Smooth muscle cell (in vitro differentiated cells): ENCODE results near the gene TMEM178B. TPM values are rescaled to one million over a fixed set of nuclear protein-coding genes. Genes with fewer than 3 reads are reported as not detected.

Experiments
- DNase-seq: peaks from one replicate; lab custom pipeline; 2025; ENCODE audit not compliant: unreplicated experiment; lab: John Stamatoyannopoulos, UW
- H2AFZ ChIP-seq: fragments of 200-600 bp; sonication (generic); 2 replicates; pipeline ENCODE4 v1.6.0; 2016; ENCODE audit warnings: antibody characterized with exemption, low read depth, mild to moderate bottlenecking
- H3F3A ChIP-seq: fragments of 200-600 bp; sonication (generic); 2 replicates; pipeline ENCODE4 v1.6.0; 2017; ENCODE audit warnings: antibody characterized with exemption, low read depth
- H3K27ac ChIP-seq: fragments of 200-600 bp; sonication (generic); 2 replicates; pipeline ENCODE4 v1.5.1; 2016; ENCODE audit warnings: low read depth, mild to moderate bottlenecking
- H3K27me3 ChIP-seq: fragments of 200-600 bp; sonication (generic); 2 replicates; pipeline ENCODE4 v1.6.1; 2016; ENCODE audit warnings: low read depth, mild to moderate bottlenecking
- H3K36me3 ChIP-seq: fragments of 200-600 bp; sonication (generic); 2 replicates; pipeline ENCODE4 v1.5.1; 2016; ENCODE audit warnings: low read depth
- H3K4me1 ChIP-seq: fragments of 200-600 bp; sonication (generic); 2 replicates; pipeline ENCODE4 v1.5.1; 2016; ENCODE audit warnings: low read depth
- H3K4me2 ChIP-seq: fragments of 200-600 bp; sonication (generic); 2 replicates; pipeline ENCODE4 v1.6.0; 2016; ENCODE audit warnings: mild to moderate bottlenecking
- H3K4me3 ChIP-seq: fragments of 200-600 bp; sonication (generic); 2 replicates; pipeline ENCODE4 v1.5.1; 2016; ENCODE audit warnings: mild to moderate bottlenecking
- H3K79me2 ChIP-seq: fragments of 200-600 bp; sonication (generic); 2 replicates; pipeline ENCODE4 v1.6.0; 2016; ENCODE audit warnings: low read depth, mild to moderate bottlenecking
- H3K9ac ChIP-seq: fragments of 200-600 bp; sonication (generic); 2 replicates; pipeline ENCODE4 v1.6.0; 2016; ENCODE audit warnings: low read depth
- H3K9me3 ChIP-seq: fragments of 200-600 bp; sonication (generic); replicated peaks from 2 replicates; pipeline ENCODE4 v1.5.1; 2016; ENCODE audit warnings: low read depth
- H4K20me1 ChIP-seq: fragments of 200-600 bp; sonication (generic); 2 replicates; pipeline ENCODE4 v1.6.0; 2016; ENCODE audit warnings: low read depth
- CTCF ChIP-seq: fragments of 200-600 bp; sonication (generic); IDR thresholded peaks from 2 replicates; pipeline ENCODE4 v1.5.1; 2017; ENCODE audit warnings: borderline replicate concordance, mild to moderate bottlenecking, antibody characterized with exemption; ENCODE audit not compliant: insufficient read depth, poor library complexity, severe bottlenecking
- WGBS: methylation state at CpG from one replicate; pipeline ENCODE4 v1.1.7; 2016; ENCODE audit warnings: low lambda C conversion rate; 5-methylcytosine and 5-hydroxymethylcytosine counted together
- polyA plus RNA-seq: library from polyadenylated mRNA; unstranded; fragments of >200 nt; fragmentation: Nextera tagmentation; extraction: Ambion mirVana; gene quantifications from 2 replicates; pipeline ENCODE4 v1.2.1, GENCODE V29; 2016
- total RNA-seq: library from RNA; depleted of rRNA; stranded (reverse); fragments of >200 nt; gene quantifications from 2 replicates; pipeline ENCODE4 v1.2.3, GENCODE V29; 2014

The TMEM178B gene
- total and polyA plus RNA-seq, 2 experiments from 2014 or later: 0.72 TPM; not detected in 1

- Histone ChIP-seq H3K4me2 (no peak overlapping the region), H3K4me3 (no peak overlapping the region), H3K79me2 (no peaks in the 10 kb centered on the region), H2AFZ (no peak overlapping the region), H3K9me3 (no peaks in the 10 kb centered on the region), H3K27ac (no peak overlapping the region), H3F3A (no peaks in the 10 kb centered on the region), H3K4me1 (no peaks in the 10 kb centered on the region), H3K36me3 (no peaks in the 10 kb centered on the region), H4K20me1 (no peaks in the 10 kb centered on the region), H3K9ac (no peak overlapping the region), H3K27me3 (no peaks in the 10 kb centered on the region)
- WGBS: 81% methylated on average over 2 of the region's 2 CpGs
- no peak for TF ChIP-seq CTCF
- DNase-seq: no peak
Measured at GRCh38 chr7:141312395-141312794, 238.5 kb downstream of the TMEM178B start.

GRCh38 chr7:141312828-141313521 lies 239.1 kb downstream of the TMEM178B start:
- Histone ChIP-seq H2AFZ (no peak overlapping the region), H3K9ac (no peak overlapping the region), H4K20me1 (no peaks in the 10 kb centered on the region), H3K4me1 (no peaks in the 10 kb centered on the region), H3K27me3 (no peaks in the 10 kb centered on the region), H3K36me3 (no peaks in the 10 kb centered on the region), H3K27ac (no peak overlapping the region), H3F3A (no peaks in the 10 kb centered on the region), H3K4me2 (no peak overlapping the region), H3K4me3 (no peak overlapping the region), H3K79me2 (no peaks in the 10 kb centered on the region), H3K9me3 (no peaks in the 10 kb centered on the region)
- WGBS: 64% methylated on average over 2 of the region's 2 CpGs
- TF ChIP-seq CTCF: no peak
- no peak for DNase-seq

GRCh38 chr7:141313896-141314295 lies 240.0 kb downstream of the TMEM178B start:
- H3K27ac ChIP-seq: no peak overlapping the region
- no peaks in the 10 kb centered on the region for H3K27me3 ChIP-seq
- H3K4me2 ChIP-seq: no peak overlapping the region
- WGBS: 87% methylated on average over 5 of the region's 5 CpGs
- TF ChIP-seq CTCF: no peak
- no peaks in the 10 kb centered on the region for H3K4me1 ChIP-seq
- H2AFZ ChIP-seq: no peak overlapping the region
- no peaks in the 10 kb centered on the region for H3K79me2 ChIP-seq
- H4K20me1 ChIP-seq: no peaks in the 10 kb centered on the region
- H3K36me3 ChIP-seq: no peaks in the 10 kb centered on the region
- no peak overlapping the region for H3K4me3 ChIP-seq
- H3F3A ChIP-seq: no peaks in the 10 kb centered on the region
- H3K9me3 ChIP-seq: no peaks in the 10 kb centered on the region
- no peak for DNase-seq
- H3K9ac ChIP-seq: no peak overlapping the region

GRCh38 chr7:141317033-141317585 lies 243.2 kb downstream of the TMEM178B start:
- WGBS: 94% methylated on average over 3 of the region's 3 CpGs
- Histone ChIP-seq H3K36me3 (no peaks in the 10 kb centered on the region), H3K9ac (no peak overlapping the region), H3K79me2 (no peaks in the 10 kb centered on the region), H2AFZ (no peak overlapping the region), H3K4me2 (no peak overlapping the region), H3K27ac (no peak overlapping the region), H4K20me1 (no peaks in the 10 kb centered on the region), H3K4me1 (no peaks in the 10 kb centered on the region), H3K4me3 (no peak overlapping the region), H3K27me3 (no peaks in the 10 kb centered on the region), H3K9me3 (no peaks in the 10 kb centered on the region), H3F3A (no peaks in the 10 kb centered on the region)
- DNase-seq: no peak
- TF ChIP-seq CTCF: no peak
